Endothelial cell of umbilical vein (primary cell): ENCODE data around the gene PKHD1.

Source experiments
- EZH2 ChIP-seq: IDR thresholded peaks from 2 replicates; pipeline ENCODE4 v1.6.1; 2012; ENCODE audit warnings: borderline replicate concordance, low read depth, mild to moderate bottlenecking, moderate library complexity, low read length, inconsistent platforms; ENCODE audit not compliant: severe bottlenecking
- JUN ChIP-seq: IDR thresholded peaks from 2 replicates; pipeline ENCODE4 v1.6.1; 2011; ENCODE audit warnings: borderline replicate concordance, low read depth; ENCODE audit not compliant: insufficient read length, insufficient read depth
- MYC ChIP-seq: IDR thresholded peaks from one replicate; pipeline ENCODE4 v1.6.1; 2011; ENCODE audit warnings: mild to moderate bottlenecking, low read depth, low read length
- POLR2A ChIP-seq: IDR thresholded peaks from 2 replicates; pipeline ENCODE4 v1.6.1; 2012; ENCODE audit warnings: low read depth, mild to moderate bottlenecking, control low read depth, low read length
- POLR2AphosphoS5 ChIP-seq: IDR thresholded peaks from 2 replicates; pipeline ENCODE4 v1.6.1; 2012; ENCODE audit warnings: low read depth, mild to moderate bottlenecking, control low read depth, low read length, moderate library complexity; ENCODE audit not compliant: insufficient read depth
- TF ChIP-seq, protein P1 (sequence below), 2 donors: IDR thresholded peaks; 1 replicate in 1 of 2; 2 replicates in 1 of 2; pipeline ENCODE4 v1.5.1; 2011; ENCODE audit warnings: low read length in 2 of 2, mild to moderate bottlenecking in 2 of 2, moderate library complexity in 2 of 2, control low read depth in 1 of 2, inconsistent platforms in 1 of 2, low read depth in 1 of 2; ENCODE audit not compliant: insufficient read depth in 1 of 2; ENCODE audit errors: extremely low read depth in 1 of 2
- TF ChIP-seq, protein P2 (sequence below): IDR thresholded peaks from 2 replicates; pipeline ENCODE4 v1.6.1; 2011; ENCODE audit not compliant: insufficient read depth, insufficient read length

DNA sequence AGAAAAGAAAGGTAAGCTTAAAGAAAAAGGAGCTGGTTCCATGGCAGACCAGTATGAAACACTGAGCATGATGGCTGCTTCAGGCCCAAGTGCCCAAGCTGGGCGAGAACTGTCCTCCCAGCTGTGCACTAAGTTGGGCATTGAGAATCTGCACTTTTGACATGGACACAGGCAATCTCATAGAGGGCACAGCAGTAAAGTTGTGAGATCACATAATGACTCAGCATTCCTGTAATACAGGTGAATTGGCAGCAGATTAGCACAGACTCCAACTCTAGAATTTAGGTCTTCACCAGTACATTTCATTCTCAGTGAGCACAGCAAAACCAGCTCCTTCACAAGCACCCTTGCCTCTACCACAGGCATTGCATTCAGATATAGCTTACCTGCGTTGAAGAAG, 343.4 kb downstream of the PKHD1 start:
- TF ChIP-seq, protein P1, sequence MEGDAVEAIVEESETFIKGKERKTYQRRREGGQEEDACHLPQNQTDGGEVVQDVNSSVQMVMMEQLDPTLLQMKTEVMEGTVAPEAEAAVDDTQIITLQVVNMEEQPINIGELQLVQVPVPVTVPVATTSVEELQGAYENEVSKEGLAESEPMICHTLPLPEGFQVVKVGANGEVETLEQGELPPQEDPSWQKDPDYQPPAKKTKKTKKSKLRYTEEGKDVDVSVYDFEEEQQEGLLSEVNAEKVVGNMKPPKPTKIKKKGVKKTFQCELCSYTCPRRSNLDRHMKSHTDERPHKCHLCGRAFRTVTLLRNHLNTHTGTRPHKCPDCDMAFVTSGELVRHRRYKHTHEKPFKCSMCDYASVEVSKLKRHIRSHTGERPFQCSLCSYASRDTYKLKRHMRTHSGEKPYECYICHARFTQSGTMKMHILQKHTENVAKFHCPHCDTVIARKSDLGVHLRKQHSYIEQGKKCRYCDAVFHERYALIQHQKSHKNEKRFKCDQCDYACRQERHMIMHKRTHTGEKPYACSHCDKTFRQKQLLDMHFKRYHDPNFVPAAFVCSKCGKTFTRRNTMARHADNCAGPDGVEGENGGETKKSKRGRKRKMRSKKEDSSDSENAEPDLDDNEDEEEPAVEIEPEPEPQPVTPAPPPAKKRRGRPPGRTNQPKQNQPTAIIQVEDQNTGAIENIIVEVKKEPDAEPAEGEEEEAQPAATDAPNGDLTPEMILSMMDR (IDR thresholded peaks at IDR 0.05; ENCODE audit: extremely low read depth in 1 of 2, insufficient read depth in 1 of 2, low read depth in 1 of 2, low read length in 2 of 2): no peak
- TF ChIP-seq EZH2 (no peak), POLR2AphosphoS5 (no peak), POLR2A (no peak), JUN (no peak), MYC (no peak)
- TF ChIP-seq, protein P2, sequence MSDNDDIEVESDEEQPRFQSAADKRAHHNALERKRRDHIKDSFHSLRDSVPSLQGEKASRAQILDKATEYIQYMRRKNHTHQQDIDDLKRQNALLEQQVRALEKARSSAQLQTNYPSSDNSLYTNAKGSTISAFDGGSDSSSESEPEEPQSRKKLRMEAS: no peak
